G401.6 (cell line): ENCODE results near the gene MYL9.
"Not testable (repeated sequence)": the region's sequence is repeated elsewhere in the genome, so short reads cannot be mapped to it uniquely, and the experiment has no call there.

ENCODE experiments used
- FAIRE-seq: peaks from 2 replicates; lab custom pipeline; 2012; peaks lifted over from hg19 to GRCh38; lab: Jason Lieb, UNC

The MYL9 gene

GRCh38 chr20:36549942-36550789, 8.8 kb downstream of the MYL9 start:
- no peak for FAIRE-seq

GRCh38 chr20:36550790-36551299, 9.5 kb downstream of the MYL9 start:
- FAIRE-seq = no peak

GRCh38 chr20:36555248-36555647, 13.9 kb downstream of the MYL9 start:
- no peak for FAIRE-seq

GRCh38 chr20:36562724-36563123, 21.4 kb downstream of the MYL9 start:
- no peak for FAIRE-seq

- no peak for FAIRE-seq
Observed at GRCh38 chr20:36563374-36563773, 22.1 kb downstream of the MYL9 start.

DNA sequence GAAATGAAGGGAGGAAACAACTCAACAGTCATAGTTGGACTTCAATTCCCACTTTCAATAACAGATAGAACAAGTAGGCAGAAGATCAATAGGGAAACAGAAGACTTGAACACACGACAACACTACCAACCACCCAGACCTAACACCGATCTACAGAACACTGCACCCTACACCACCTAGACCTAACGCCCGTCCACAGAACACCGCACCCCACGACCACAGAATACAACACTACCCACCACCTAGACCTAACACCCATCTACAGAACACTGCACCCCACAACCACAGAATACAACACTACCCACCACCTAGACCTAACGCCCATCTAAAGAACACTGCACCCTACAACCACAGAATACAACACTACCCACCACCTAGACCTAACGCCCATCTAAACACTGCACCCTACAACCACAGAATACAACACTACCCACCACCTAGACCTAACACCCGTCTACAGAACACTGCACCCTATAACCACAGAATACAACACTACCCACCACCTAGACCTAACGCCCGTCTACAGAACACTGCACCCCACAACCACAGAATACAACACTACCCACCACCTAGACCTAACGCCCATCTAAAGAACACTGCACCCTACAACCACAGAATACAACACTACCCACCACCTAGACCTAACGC, 22.9 kb downstream of the MYL9 start:
- not testable (repeated sequence) for FAIRE-seq

- FAIRE-seq = not testable (repeated sequence)
Observed at GRCh38 chr20:36564726-36565121, 23.4 kb downstream of the MYL9 start.

- no peak for FAIRE-seq
Observed at GRCh38 chr20:36565520-36565919, 24.2 kb downstream of the MYL9 start.

GRCh38 chr20:36569847-36570429, 28.6 kb downstream of the MYL9 start:
- FAIRE-seq = no peak

DNA sequence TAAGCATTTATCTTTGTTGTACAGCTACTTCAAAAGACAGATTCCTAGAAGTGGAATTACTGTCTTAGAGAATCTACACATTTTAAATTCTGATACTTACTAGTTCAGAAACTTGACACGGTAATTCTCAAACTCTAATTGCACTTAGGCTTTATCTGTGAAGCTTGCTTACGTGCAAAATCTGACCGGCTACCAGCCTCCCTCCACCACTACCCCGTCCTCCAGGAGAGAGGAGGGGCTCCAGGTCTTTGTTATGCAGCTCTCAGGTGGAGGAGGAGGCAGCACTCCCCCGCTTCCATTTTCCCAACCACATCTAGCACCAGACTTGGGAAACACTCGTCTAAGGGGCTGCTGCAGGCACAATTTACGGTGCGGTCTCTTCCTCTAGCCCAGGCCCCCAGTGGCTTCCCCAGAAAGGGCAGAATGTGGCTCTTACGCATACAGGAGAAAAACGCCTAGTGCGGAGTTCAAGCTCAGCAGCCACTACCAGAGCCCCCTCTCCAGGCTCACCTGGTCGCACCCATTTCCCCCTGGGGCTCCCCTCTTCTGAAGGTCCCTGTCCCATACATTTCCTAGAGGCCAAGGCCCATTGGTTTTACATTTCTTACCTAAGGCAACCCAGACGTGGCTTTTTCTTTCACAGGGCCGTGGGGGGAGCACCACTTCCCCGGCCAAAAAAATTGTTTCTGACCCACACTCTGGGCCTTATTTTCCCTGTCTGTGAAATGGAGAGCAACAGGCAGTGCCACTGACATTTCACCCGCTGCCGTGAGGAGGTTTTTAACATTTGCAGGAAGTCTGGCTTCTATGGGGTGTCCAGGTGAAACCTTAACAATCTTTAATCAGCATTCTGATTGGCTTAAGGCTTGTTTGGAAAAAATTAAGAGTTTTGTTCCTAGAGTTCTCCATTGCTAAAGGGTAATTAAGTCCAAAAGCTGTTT, 30.5 kb downstream of the MYL9 start:
- no peak for FAIRE-seq

GRCh38 chr20:36572701-36573102, 31.4 kb downstream of the MYL9 start:
- no peak for FAIRE-seq

GRCh38 chr20:36573103-36573797, 31.9 kb downstream of the MYL9 start, which contains the start of gene TGIF2:
Gene TGIF2 (plus strand): TSS chr20:36573597. CDS start chr20:36578775, 5,178 bp downstream.
- FAIRE-seq = no peak

DNA sequence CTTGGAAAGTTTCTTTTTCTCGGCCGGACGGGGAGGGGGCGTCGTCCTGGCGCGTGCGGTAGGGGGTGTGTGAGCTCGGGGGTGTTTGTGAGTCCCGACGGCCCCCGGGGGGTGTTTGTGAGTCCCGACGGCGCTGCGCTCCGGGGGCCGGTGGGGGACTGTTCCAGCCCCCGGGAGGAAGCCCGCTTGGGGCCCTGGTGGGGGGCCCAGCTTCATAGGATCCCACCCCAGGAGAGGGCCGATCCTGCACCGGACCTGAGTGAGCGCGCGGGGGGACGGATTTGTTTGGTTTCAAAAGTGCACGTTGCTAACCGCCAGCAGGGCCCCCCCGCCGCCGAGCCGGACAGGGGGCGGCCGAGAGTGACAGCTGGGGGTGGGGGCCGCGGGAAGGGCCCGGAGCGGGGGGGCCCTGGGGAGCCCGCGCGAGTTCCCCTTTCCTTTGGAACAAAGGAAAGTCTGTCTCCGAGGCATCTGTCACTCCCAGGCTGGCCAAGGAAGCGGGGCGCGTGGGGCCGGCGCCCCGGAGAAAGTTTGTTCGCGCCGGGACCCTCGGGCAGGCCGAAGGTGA, 32.6 kb downstream of the MYL9 start:
- no peak for FAIRE-seq

- no peak for FAIRE-seq
Observed at GRCh38 chr20:36574366-36575135, 33.2 kb downstream of the MYL9 start.

DNA sequence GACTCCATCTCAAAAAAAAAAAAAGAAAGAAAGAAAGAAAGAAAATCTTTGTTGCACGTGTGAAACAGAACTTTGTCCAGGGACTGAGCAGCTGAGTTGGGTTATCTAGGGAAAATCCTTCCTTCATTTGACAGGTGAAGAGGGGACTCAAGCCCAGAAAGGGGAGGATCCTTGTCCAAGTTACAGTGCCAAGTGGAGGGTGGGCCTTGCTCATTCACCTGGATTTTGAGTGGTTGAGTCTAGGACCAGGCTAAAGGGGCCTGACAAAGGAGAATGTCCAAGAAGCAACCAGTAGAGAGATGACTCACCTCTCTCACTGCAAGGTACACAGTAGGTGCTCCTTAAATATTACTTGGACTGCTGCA, 34.7 kb downstream of the MYL9 start:
- no peak for FAIRE-seq

DNA sequence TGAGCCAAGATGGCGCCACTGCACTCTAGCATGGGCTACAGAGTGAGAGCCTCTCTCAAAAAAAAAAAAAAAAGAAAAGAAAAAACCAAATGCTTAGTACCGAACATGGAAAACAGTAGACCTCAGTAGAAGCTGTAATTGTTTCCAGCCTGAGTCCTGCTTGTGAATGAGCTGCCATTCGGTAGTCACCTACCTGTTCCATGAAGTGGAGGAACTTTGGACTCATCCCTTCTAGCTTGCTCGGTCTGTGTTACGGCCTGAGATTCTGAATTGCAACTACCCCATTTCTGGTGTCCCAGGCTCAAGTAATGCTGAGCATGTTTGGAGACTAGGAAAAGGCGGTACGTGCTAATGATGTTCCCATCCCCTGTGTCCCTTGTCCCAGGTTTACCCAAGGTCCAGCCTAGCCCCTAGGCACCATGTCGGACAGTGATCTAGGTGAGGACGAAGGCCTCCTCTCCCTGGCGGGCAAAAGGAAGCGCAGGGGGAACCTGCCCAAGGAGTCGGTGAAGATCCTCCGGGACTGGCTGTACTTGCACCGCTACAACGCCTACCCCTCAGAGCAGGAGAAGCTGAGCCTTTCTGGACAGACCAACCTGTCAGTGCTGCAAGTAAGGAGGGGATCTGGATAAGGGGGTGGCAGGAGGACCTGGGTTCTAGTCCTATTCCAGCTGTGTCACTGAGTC, 37.2 kb downstream of the MYL9 start:
- FAIRE-seq = no peak

DNA sequence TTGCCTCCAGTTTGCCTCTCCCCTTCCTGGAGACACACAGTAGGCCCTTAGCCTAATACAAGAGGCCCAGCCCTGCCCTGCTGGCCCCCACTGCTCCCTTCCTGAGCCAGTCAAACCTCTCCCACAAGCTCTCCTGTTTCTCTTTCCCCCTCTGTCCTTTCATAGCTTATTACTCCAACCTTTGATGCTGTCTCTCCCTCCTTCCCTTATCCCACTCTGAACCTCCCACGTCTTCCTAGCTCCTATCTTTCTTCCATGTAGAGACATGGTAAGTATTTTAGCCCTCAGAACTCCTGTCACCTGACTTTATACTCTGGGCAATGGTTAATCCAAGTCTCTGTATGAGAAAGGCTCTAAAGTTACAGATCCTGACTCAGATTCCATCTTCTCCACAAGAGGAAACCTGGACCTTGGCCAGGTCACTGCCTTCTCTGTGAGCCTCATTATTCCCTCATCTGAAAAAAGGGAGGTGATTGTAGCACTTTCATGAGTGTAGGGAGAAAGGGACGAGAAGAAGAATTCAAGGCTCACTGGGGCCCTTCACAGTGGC, 38.8 kb downstream of the MYL9 start:
- no peak for FAIRE-seq

- no peak for FAIRE-seq
Observed at GRCh38 chr20:36582322-36582721, 41.0 kb downstream of the MYL9 start.

GRCh38 chr20:36582821-36583220, 41.5 kb downstream of the MYL9 start:
- no peak for FAIRE-seq
